CD4-positive, alpha-beta memory T cell (primary cell): Measurements from ENCODE around the gene BRINP1. TPM values are rescaled to one million over a fixed set of nuclear protein-coding genes. Genes with fewer than 3 reads are reported as not detected.

ENCODE experiments used
- CTCF ChIA-PET: fragments of 350-600 bp; sonication (Branson Sonifier 250); formaldehyde crosslinking; loops from one replicate; lab custom pipeline; 2021; ENCODE audit warnings: inconsistent platforms; ENCODE audit not compliant: partially characterized antibody; lab: Charles Lee
- POLR2A ChIA-PET: fragments of 350-600 bp; sonication (Branson Sonifier 250); formaldehyde crosslinking; loops from one replicate; lab custom pipeline; 2021; ENCODE audit not compliant: partially characterized antibody; lab: Charles Lee
- DNase-seq, 5 donors: peaks; one replicate each; pipeline versions ENCODE4 v3.0.0 to v3.0.0-alpha.2; 2020 to 2022; ENCODE audit warnings: mixed read lengths in 1 of 5
- H3K27ac ChIP-seq: one replicate; pipeline ENCODE4 v1.7.0; 2013; ENCODE audit warnings: low read depth, low read length
- H3K27me3 ChIP-seq: 2 replicates; pipeline ENCODE4 v1.7.0; 2013; ENCODE audit warnings: mild to moderate bottlenecking, low read length, moderate library complexity; ENCODE audit not compliant: insufficient read depth
- H3K36me3 ChIP-seq: 2 replicates; pipeline ENCODE4 v1.7.0; 2013; ENCODE audit warnings: mild to moderate bottlenecking, low read length, moderate library complexity; ENCODE audit not compliant: insufficient read depth
- H3K4me1 ChIP-seq: 2 replicates; pipeline ENCODE4 v1.7.0; 2013; ENCODE audit warnings: mild to moderate bottlenecking, low read length, moderate library complexity; ENCODE audit not compliant: insufficient read depth
- H3K4me3 ChIP-seq, 2 donors: one replicate each; pipeline ENCODE4 v1.7.0; 2013; ENCODE audit warnings: low read length in 2 of 2, mild to moderate bottlenecking in 1 of 2
- H3K9me3 ChIP-seq, 2 donors: one replicate each; pipeline ENCODE4 v1.7.0; 2013; ENCODE audit warnings: low read length in 2 of 2, control low read depth in 1 of 2; ENCODE audit not compliant: control insufficient read depth in 1 of 2
- H3K27ac Mint-ChIP-seq, 7 donors: one replicate each; pipeline ENCODE4 v1.8.0; 2020 to 2021; ENCODE audit warnings: mixed read lengths in 7 of 7, mild to moderate bottlenecking in 6 of 7, inconsistent platforms in 3 of 7, moderate library complexity in 3 of 7
- H3K27me3 Mint-ChIP-seq, 2 donors: one replicate each; pipeline ENCODE4 v1.8.0; 2020 to 2021; ENCODE audit warnings: mixed read lengths in 2 of 2
- H3K36me3 Mint-ChIP-seq, 2 donors: one replicate each; pipeline ENCODE4 v1.8.0; 2020 to 2021; ENCODE audit warnings: mixed read lengths in 2 of 2, inconsistent platforms in 1 of 2, mild to moderate bottlenecking in 1 of 2
- H3K4me1 Mint-ChIP-seq, 4 donors: one replicate each; pipeline ENCODE4 v1.8.0; 2020 to 2021; ENCODE audit warnings: mixed read lengths in 4 of 4, mild to moderate bottlenecking in 1 of 4
- H3K4me3 Mint-ChIP-seq, 8 donors: one replicate each; pipeline ENCODE4 v1.8.0; 2020 to 2021; ENCODE audit warnings: mixed read lengths in 8 of 8, mild to moderate bottlenecking in 7 of 8, moderate library complexity in 6 of 8, inconsistent platforms in 3 of 8
- H3K9me3 Mint-ChIP-seq, 8 donors: one replicate each; pipeline ENCODE4 v1.8.0; 2020 to 2021; ENCODE audit warnings: mixed read lengths in 8 of 8, mild to moderate bottlenecking in 5 of 8, inconsistent platforms in 3 of 8, moderate library complexity in 1 of 8
- intact Hi-C: fragments of 100-400 bp; cut with micrococcal nuclease; formaldehyde crosslinking; loops from one replicate; pipeline ENCODE4 v1.15.1; 2023
- polyA plus RNA-seq, 2 donors: library from polyadenylated mRNA; unstranded; fragments of 300-500 nt; fragmentation: Illumina TruSeq; gene quantifications; one replicate each; pipeline ENCODE4 v1.2.3, GENCODE V29; 2021
- total RNA-seq, 2 experiments: library from RNA; stranded (reverse); gene quantifications; one replicate each; pipeline ENCODE4 v1.2.3, GENCODE V29; 2021

BRINP1 gene
- total RNA-seq (not detected), polyA plus RNA-seq (not detected)

GRCh38 chr9:119368681-119369581, at the start of gene BRINP1:
TSS of gene BRINP1 (minus strand) at chr9:119369435. CDS start at chr9:119313355, 56,080 bp downstream.
- ChIA-PET CTCF (no interaction called here), POLR2A (no interaction called here)
- Mint-ChIP-seq H3K9me3 (peaks cover 3 to 30% (median 24%) of the 10 kb centered on the region in 8 donors), H3K27ac (no peak within 1 kb of the TSS), H3K4me1 (peaks cover 0 to 2% (median under 1%) of the 10 kb centered on the region in 4 donors), H3K27me3 (peaks cover 18 to 22% of the 10 kb centered on the region in 2 donors), H3K4me3 (no peak within 1 kb of the TSS), H3K36me3 (peaks cover 0 to 4% of the 10 kb centered on the region in 2 donors)
- Histone ChIP-seq H3K9me3 (no peaks in the 10 kb centered on the region), H3K27ac (no peak within 1 kb of the TSS), H3K4me1 (no peaks in the 10 kb centered on the region), H3K27me3 (no peaks in the 10 kb centered on the region), H3K4me3 (no peak within 1 kb of the TSS), H3K36me3 (no peaks in the 10 kb centered on the region)
- no peak for DNase-seq
- intact Hi-C loops: no loop called here

GRCh38 chr9:119418721-119419120, 49.5 kb upstream of the BRINP1 start:
- H3K36me3 Mint-ChIP-seq: no peaks in the 10 kb centered on the region
- no peak for DNase-seq
- Histone ChIP-seq H3K9me3 (no peaks in the 10 kb centered on the region), H3K36me3 (no peaks in the 10 kb centered on the region), H3K27me3 (no peaks in the 10 kb centered on the region), H3K4me3 (no peak overlapping the region), H3K27ac (no peak overlapping the region), H3K4me1 (no peaks in the 10 kb centered on the region)
- no peak overlapping the region for H3K27ac Mint-ChIP-seq
- peaks cover 0 to 10% (median 4%) of the 10 kb centered on the region in 8 donors for H3K9me3 Mint-ChIP-seq
- no peaks in the 10 kb centered on the region for H3K27me3 Mint-ChIP-seq
- ChIA-PET CTCF (no interaction called here), POLR2A (no interaction called here)
- H3K4me1 Mint-ChIP-seq: no peaks in the 10 kb centered on the region
- intact Hi-C loops: no loop called here
- no peak overlapping the region for H3K4me3 Mint-ChIP-seq

- no peaks in the 10 kb centered on the region for H3K27me3 ChIP-seq
- H3K4me1 Mint-ChIP-seq: no peaks in the 10 kb centered on the region
- no peak overlapping the region for H3K27ac Mint-ChIP-seq
- no peak for DNase-seq
- no peak overlapping the region for H3K27ac ChIP-seq
- ChIA-PET POLR2A (no interaction called here), CTCF (no interaction called here)
- H3K36me3 ChIP-seq: no peaks in the 10 kb centered on the region
- H3K9me3 ChIP-seq: no peaks in the 10 kb centered on the region
- intact Hi-C loops: no loop called here
- H3K27me3 Mint-ChIP-seq: no peaks in the 10 kb centered on the region
- H3K4me3 ChIP-seq: no peak overlapping the region
- no peak overlapping the region for H3K4me3 Mint-ChIP-seq
- H3K4me1 ChIP-seq: no peaks in the 10 kb centered on the region
- H3K9me3 Mint-ChIP-seq: peaks cover 0 to 12% (median 5%) of the 10 kb centered on the region in 8 donors
- H3K36me3 Mint-ChIP-seq: no peaks in the 10 kb centered on the region
Measured at GRCh38 chr9:119416793-119417192, 47.6 kb upstream of the BRINP1 start.

GRCh38 chr9:119412399-119412798, 43.2 kb upstream of the BRINP1 start:
- Mint-ChIP-seq H3K27me3 (no peaks in the 10 kb centered on the region), H3K4me1 (no peaks in the 10 kb centered on the region), H3K4me3 (no peak overlapping the region), H3K27ac (no peak overlapping the region), H3K9me3 (peaks cover 0 to 14% (median 4%) of the 10 kb centered on the region in 8 donors), H3K36me3 (no peaks in the 10 kb centered on the region)
- Histone ChIP-seq H3K27me3 (no peaks in the 10 kb centered on the region), H3K27ac (no peak overlapping the region), H3K4me3 (no peak overlapping the region), H3K4me1 (no peaks in the 10 kb centered on the region), H3K36me3 (no peaks in the 10 kb centered on the region), H3K9me3 (no peaks in the 10 kb centered on the region)
- intact Hi-C loops: no loop called here
- POLR2A ChIA-PET: no interaction called here
- no peak for DNase-seq
- CTCF ChIA-PET: no interaction called here

- Mint-ChIP-seq H3K27me3 (no peaks in the 10 kb centered on the region), H3K36me3 (no peaks in the 10 kb centered on the region), H3K9me3 (peaks cover 0 to 15% (median 4%) of the 10 kb centered on the region in 8 donors), H3K27ac (no peak overlapping the region), H3K4me1 (no peaks in the 10 kb centered on the region), H3K4me3 (no peak overlapping the region)
- DNase-seq: no peak
- no peak overlapping the region for H3K27ac ChIP-seq
- POLR2A ChIA-PET: no interaction called here
- H3K9me3 ChIP-seq: no peaks in the 10 kb centered on the region
- H3K27me3 ChIP-seq: no peaks in the 10 kb centered on the region
- intact Hi-C loops: no loop called here
- H3K4me3 ChIP-seq: no peak overlapping the region
- no peaks in the 10 kb centered on the region for H3K4me1 ChIP-seq
- CTCF ChIA-PET: no interaction called here
- no peaks in the 10 kb centered on the region for H3K36me3 ChIP-seq
Measured at GRCh38 chr9:119409552-119409951, 40.3 kb upstream of the BRINP1 start.

GRCh38 chr9:119400606-119401005, 31.4 kb upstream of the BRINP1 start:
- DNase-seq: no peak
- H3K4me1 ChIP-seq: no peaks in the 10 kb centered on the region
- no peak overlapping the region for H3K4me3 Mint-ChIP-seq
- H3K27ac Mint-ChIP-seq: no peak overlapping the region
- H3K36me3 ChIP-seq: no peaks in the 10 kb centered on the region
- H3K4me1 Mint-ChIP-seq: no peaks in the 10 kb centered on the region
- no peak overlapping the region for H3K4me3 ChIP-seq
- H3K36me3 Mint-ChIP-seq: no peaks in the 10 kb centered on the region
- intact Hi-C loops: no loop called here
- H3K27ac ChIP-seq: no peak overlapping the region
- POLR2A ChIA-PET: no interaction called here
- CTCF ChIA-PET: no interaction called here
- H3K9me3 ChIP-seq: no peaks in the 10 kb centered on the region
- no peaks in the 10 kb centered on the region for H3K27me3 Mint-ChIP-seq
- peaks cover 0 to 9% (median 0%) of the 10 kb centered on the region in 8 donors for H3K9me3 Mint-ChIP-seq
- H3K27me3 ChIP-seq: no peaks in the 10 kb centered on the region

GRCh38 chr9:119398350-119398749, 29.1 kb upstream of the BRINP1 start:
- no peaks in the 10 kb centered on the region for H3K27me3 Mint-ChIP-seq
- H3K36me3 ChIP-seq: no peaks in the 10 kb centered on the region
- no peak overlapping the region for H3K4me3 Mint-ChIP-seq
- no peak overlapping the region for H3K4me3 ChIP-seq
- peaks cover 0 to 3% (median under 1%) of the 10 kb centered on the region in 8 donors for H3K9me3 Mint-ChIP-seq
- no peaks in the 10 kb centered on the region for H3K36me3 Mint-ChIP-seq
- no peaks in the 10 kb centered on the region for H3K4me1 Mint-ChIP-seq
- intact Hi-C loops: no loop called here
- CTCF ChIA-PET: no interaction called here
- H3K4me1 ChIP-seq: no peaks in the 10 kb centered on the region
- no peaks in the 10 kb centered on the region for H3K27me3 ChIP-seq
- DNase-seq: no peak
- H3K27ac Mint-ChIP-seq: no peak overlapping the region
- H3K27ac ChIP-seq: no peak overlapping the region
- no peaks in the 10 kb centered on the region for H3K9me3 ChIP-seq
- POLR2A ChIA-PET: no interaction called here
